ENCODE results near the gene MACF1. TPM values are rescaled to one million over a fixed set of nuclear protein-coding genes. Genes with fewer than 3 reads are reported as not detected.
"Not testable (repeated sequence)": the region's sequence is repeated elsewhere in the genome, so short reads cannot be mapped to it uniquely, and the experiment has no call there.

MACF1 gene
- total RNA-seq, 3 donors from 2014 or later: 279 to 350 (median 325) TPM

DNA sequence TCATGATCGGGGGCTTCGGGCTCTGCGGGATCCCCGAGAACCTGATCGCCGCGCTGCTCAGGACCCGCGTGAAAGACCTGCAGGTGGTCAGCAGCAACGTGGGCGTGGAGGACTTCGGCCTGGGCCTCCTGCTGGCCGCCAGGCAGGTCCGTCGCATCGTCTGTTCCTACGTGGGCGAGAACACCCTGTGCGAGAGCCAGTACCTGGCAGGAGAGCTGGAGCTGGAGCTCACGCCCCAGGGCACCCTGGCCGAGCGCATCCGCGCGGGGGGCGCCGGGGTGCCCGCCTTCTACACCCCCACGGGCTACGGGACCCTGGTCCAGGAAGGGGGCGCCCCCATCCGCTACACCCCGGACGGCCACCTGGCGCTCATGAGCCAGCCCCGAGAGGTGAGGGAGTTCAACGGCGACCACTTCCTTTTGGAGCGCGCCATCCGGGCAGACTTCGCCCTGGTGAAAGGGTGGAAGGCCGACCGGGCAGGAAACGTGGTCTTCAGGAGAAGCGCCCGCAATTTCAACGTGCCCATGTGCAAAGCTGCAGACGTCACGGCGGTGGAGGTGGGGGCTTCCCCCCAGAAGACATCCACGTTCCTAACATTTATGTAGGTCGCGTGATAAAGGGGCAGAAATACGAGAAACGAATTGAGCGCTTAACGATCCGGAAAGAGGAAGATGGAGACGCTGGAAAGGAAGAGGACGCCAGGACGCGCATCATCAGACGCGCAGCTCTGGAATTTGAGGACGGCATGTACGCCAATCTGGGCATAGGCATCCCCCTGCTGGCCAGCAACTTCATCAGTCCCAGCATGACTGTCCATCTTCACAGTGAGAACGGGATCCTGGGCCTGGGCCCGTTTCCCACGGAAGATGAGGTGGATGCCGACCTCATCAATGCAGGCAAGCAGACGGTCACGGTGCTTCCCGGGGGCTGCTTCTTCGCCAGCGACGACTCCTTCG lies 310.9 kb downstream of the MACF1 start:
- H3K4me1 ChIP-seq; DNase-seq (ENCODE audit: low spot score in 2 of 2); H3K9me3 ChIP-seq; H3K27ac ChIP-seq; H3K27me3 ChIP-seq; intact Hi-C loops (cut with DNase I; ENCODE audit: low total_unique reads); H3K36me3 ChIP-seq: not testable (repeated sequence)
- peak overlapping the region; percentile 21 to 60 (median 41) for H3K4me3 ChIP-seq

DNA sequence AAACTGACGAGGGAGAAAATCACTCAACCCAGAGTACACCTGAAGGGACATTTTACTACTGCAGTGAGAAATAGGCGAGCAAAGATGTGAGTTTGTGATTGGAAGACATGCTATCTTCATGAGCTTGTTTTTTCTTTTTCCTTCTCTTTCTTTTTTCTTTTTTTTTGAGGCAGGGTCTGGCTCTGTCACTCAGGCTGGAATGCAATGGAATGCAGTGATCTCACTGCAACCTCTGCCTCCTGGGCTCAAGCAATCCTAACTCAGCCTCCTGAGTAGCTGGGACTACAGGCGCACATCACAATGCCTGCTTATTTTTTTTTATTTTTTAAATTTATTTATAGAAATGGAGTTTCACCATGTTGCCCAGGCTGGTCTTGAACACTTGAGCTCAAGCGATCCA lies 312.3 kb downstream of the MACF1 start:
- H3K27ac ChIP-seq; H3K36me3 ChIP-seq; H3K4me3 ChIP-seq; H3K9me3 ChIP-seq; DNase-seq (ENCODE audit: low spot score in 2 of 2); H3K4me1 ChIP-seq; H3K27me3 ChIP-seq; intact Hi-C loops (cut with DNase I; ENCODE audit: low total_unique reads): not testable (repeated sequence)

- H3K4me1 ChIP-seq; H3K36me3 ChIP-seq; H3K27me3 ChIP-seq; H3K9me3 ChIP-seq; H3K27ac ChIP-seq; intact Hi-C loops (cut with DNase I; ENCODE audit: low total_unique reads); H3K4me3 ChIP-seq; DNase-seq (ENCODE audit: low spot score in 2 of 2): not testable (repeated sequence)
Observed at GRCh38 chr1:39517936-39518335, 313.4 kb downstream of the MACF1 start.

DNA sequence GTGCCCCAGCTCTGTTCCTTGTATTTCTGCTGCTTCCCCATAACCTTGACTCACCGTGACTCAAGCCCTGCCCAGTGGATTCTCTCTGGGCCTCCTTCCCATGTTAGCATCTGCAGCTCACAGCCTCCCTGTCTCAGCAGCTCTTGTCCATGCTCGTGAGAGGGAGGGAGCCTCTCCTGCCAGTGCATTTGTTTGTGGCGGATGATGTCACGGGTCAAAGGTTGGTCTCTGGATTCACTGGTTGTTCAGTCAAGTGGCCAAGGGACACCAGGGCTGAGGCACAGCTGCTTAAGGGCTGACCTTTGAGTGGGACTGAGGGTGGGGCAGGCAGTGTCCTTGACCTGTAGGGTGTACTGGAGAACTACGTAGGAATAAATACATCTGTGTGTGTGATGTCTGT lies 314.9 kb downstream of the MACF1 start:
- H3K27ac ChIP-seq; H3K27me3 ChIP-seq; intact Hi-C loops (cut with DNase I; ENCODE audit: low total_unique reads); H3K4me1 ChIP-seq; H3K36me3 ChIP-seq; DNase-seq (ENCODE audit: low spot score in 2 of 2); H3K9me3 ChIP-seq; H3K4me3 ChIP-seq: not testable (repeated sequence)

GRCh38 chr1:39522221-39522620 lies 317.7 kb downstream of the MACF1 start:
- not testable (repeated sequence) for H3K4me1 ChIP-seq, H3K4me3 ChIP-seq

DNA sequence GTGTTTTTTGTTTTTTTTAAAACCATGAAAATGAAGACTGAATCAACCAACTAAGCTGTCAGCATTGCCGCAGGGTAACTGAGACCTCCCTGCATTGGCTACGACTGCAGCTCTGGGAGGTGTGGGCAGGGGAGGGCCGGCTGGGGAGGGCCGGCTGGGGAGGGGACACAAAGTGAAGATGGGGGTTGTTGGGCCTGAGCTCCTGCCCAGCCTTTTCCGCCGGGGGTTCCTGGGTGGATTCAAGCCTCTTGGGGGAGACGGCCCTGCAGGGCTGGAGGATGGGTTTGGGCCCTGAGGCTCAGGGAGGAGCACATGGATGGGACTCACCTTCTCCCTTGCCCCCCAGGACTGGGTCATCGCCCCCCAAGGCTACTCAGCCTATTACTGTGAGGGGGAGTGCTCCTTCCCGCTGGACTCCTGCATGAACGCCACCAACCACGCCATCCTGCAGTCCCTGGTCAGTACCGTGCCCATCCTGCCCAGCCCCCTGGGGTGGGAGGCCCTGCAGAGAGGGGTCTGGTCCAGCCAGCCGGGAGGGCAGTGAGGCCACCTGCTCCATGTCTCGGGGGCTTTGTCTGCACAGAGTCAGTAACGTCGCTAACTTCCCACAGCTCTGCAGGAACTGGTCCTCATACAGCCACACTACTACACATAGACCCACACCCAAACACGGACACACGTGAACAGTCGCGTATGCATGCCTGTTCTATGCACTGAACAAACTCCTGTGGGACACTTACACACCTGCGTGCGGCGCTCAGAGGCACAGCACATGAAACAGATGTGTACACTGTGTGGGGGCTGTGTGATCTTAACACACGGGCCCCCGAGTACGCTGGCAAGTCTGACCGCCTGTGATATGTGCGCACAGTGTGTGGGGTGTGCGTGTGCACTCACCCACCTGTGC lies 318.4 kb downstream of the MACF1 start:
- intact Hi-C loops (cut with DNase I; ENCODE audit: low total_unique reads): loop anchor here (5.0 kb wide), 1 partner anchor 71 kb away; no protein-coding TSS in a partner anchor
- no peak for DNase-seq (ENCODE audit: low spot score in 2 of 2)
- Histone ChIP-seq H3K9me3 (no peaks in the 10 kb centered on the region), H3K4me3 (no peak overlapping the region), H3K27ac (no peak overlapping the region), H3K4me1 (no peaks in the 10 kb centered on the region), H3K27me3 (no peaks in the 10 kb centered on the region), H3K36me3 (no peaks in the 10 kb centered on the region)
- TF ChIP-seq POLR2A (IDR thresholded peaks at IDR 0.05) (no peak), POLR2AphosphoS5 (IDR thresholded peaks at IDR 0.05) (no peak)
- TF ChIP-seq, protein P1, sequence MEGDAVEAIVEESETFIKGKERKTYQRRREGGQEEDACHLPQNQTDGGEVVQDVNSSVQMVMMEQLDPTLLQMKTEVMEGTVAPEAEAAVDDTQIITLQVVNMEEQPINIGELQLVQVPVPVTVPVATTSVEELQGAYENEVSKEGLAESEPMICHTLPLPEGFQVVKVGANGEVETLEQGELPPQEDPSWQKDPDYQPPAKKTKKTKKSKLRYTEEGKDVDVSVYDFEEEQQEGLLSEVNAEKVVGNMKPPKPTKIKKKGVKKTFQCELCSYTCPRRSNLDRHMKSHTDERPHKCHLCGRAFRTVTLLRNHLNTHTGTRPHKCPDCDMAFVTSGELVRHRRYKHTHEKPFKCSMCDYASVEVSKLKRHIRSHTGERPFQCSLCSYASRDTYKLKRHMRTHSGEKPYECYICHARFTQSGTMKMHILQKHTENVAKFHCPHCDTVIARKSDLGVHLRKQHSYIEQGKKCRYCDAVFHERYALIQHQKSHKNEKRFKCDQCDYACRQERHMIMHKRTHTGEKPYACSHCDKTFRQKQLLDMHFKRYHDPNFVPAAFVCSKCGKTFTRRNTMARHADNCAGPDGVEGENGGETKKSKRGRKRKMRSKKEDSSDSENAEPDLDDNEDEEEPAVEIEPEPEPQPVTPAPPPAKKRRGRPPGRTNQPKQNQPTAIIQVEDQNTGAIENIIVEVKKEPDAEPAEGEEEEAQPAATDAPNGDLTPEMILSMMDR (IDR thresholded peaks at IDR 0.05): no peak

More at GRCh38 chr1:39522221-39522620, 317.7 kb downstream of the MACF1 start:
- intact Hi-C loops (cut with DNase I; ENCODE audit: low total_unique reads): loop anchor here (5.0 kb wide), 1 partner anchor 70 kb away; no protein-coding TSS in a partner anchor
- H3K27me3 ChIP-seq; H3K9me3 ChIP-seq; H3K27ac ChIP-seq; DNase-seq (ENCODE audit: low spot score in 2 of 2); H3K36me3 ChIP-seq: not testable (repeated sequence)

- no peak for DNase-seq (ENCODE audit: low spot score in 2 of 2)
- Histone ChIP-seq H3K4me1 (no peaks in the 10 kb centered on the region), H3K36me3 (no peaks in the 10 kb centered on the region), H3K4me3 (no peak overlapping the region), H3K27me3 (no peaks in the 10 kb centered on the region), H3K27ac (no peak overlapping the region), H3K9me3 (no peaks in the 10 kb centered on the region)
- TF ChIP-seq POLR2AphosphoS5 (IDR thresholded peaks at IDR 0.05) (no peak), POLR2A (IDR thresholded peaks at IDR 0.05) (no peak)
- TF ChIP-seq, protein P1 (IDR thresholded peaks at IDR 0.05): no peak
- intact Hi-C loops (cut with DNase I; ENCODE audit: low total_unique reads): loop anchor here (5.0 kb wide), 1 partner anchor 72 kb away; no protein-coding TSS in a partner anchor
Observed at GRCh38 chr1:39524171-39524570, 319.7 kb downstream of the MACF1 start.

Measured in breast epithelium (tissue), 4 donors.